ENCODE data around the gene ANGPTL1.
"Not testable (repeated sequence)": the region's sequence is repeated elsewhere in the genome, so short reads cannot be mapped to it uniquely, and the experiment has no call there.

The ANGPTL1 gene

DNA sequence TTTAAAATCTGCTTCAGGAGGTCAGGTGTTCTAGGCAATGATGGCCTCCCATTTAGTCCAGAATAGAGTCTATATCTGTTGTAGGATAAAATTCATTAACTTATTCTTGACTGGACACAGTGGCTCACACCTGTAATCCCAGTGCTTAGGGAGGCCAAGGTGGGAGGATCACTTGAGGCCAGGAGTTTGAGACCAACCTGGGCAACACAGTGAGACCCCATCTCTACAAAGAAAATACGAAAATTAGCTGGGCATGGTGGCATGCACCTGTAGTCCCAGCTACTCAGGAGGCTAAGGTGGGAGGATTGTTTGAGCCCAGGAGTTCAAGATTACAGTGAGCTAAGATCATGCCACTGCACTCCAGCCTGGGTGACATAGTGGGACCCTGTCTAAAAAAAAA is 23.0 kb downstream of the ANGPTL1 start:
- DNase-seq (ENCODE audit: low spot score); H3K27me3 ChIP-seq (ENCODE audit: control insufficient read depth in 3 of 3, insufficient read depth in 3 of 3, low read depth in 1 of 3, low read length in 3 of 3); H3K4me3 ChIP-seq (ENCODE audit: low read length in 2 of 2); H2BK15ac ChIP-seq (ENCODE audit: low read length); H3K79me1 ChIP-seq (ENCODE audit: low read depth, low read length); H3K23ac ChIP-seq (ENCODE audit: low read depth, low read length, poor library complexity); H3K4me2 ChIP-seq (ENCODE audit: insufficient read depth, low read length, poor library complexity, severe bottlenecking); H2BK5ac ChIP-seq (ENCODE audit: low read length); H3K4me1 ChIP-seq (ENCODE audit: control insufficient read depth in 2 of 2, insufficient read depth in 1 of 2, low read depth in 1 of 2, low read length in 2 of 2); H3K4ac ChIP-seq (ENCODE audit: low read length); H3K9ac ChIP-seq (ENCODE audit: low read depth, low read length, poor library complexity); H3K18ac ChIP-seq (ENCODE audit: low read length); H2AK5ac ChIP-seq (ENCODE audit: low read depth, low read length); H3K27ac ChIP-seq (replicated peaks; ENCODE audit: low read length); H3K9me3 ChIP-seq (replicated peaks in 1 of 2; ENCODE audit: control insufficient read depth in 2 of 2, insufficient read depth in 1 of 2, low read depth in 1 of 2, low read length in 2 of 2); H4K91ac ChIP-seq (ENCODE audit: low read depth, low read length, poor library complexity); H3K14ac ChIP-seq (ENCODE audit: low read length); H4K8ac ChIP-seq (ENCODE audit: low read depth, low read length); H2BK120ac ChIP-seq (ENCODE audit: low read depth, low read length); H2AFZ ChIP-seq (ENCODE audit: low read length); H2BK12ac ChIP-seq (ENCODE audit: low read length); H3K36me3 ChIP-seq (replicated peaks in 1 of 2; ENCODE audit: control insufficient read depth in 2 of 2, insufficient read depth in 2 of 2, low read length in 2 of 2): not testable (repeated sequence)
- no CpG with 5 or more reads among the region's 1 CpG for WGBS, 2 donors (ENCODE audit: extremely low coverage in 2 of 2, insufficient read length in 2 of 2, insufficient replicate concordance in 1 of 2)

DNA sequence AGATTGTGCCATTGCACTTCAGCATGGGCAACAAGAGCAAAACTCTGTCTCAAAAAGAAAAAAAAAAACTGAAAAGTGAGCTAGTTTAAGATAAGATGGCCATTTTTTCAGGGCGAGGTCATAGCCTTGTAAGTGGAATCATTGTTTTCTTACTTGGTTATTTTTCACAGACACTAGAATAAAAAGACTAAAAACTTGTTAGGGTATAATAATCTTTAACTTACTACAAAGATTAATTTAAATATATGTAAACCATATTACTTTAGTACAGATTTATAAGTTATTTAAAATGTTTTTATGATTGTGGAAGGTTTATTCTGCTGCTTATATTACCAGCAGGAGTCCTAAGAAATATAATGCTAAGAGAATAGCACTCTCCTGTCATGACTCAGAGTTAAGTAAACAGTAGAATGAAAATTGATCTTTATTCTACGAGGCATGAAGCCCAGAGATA is 23.5 kb downstream of the ANGPTL1 start:
- DNase-seq (ENCODE audit: low spot score) = no peak
- no peak overlapping the region for H2AFZ ChIP-seq (ENCODE audit: low read length)
- no peaks in the 10 kb centered on the region for H3K9me3 ChIP-seq (replicated peaks in 1 of 2; ENCODE audit: control insufficient read depth in 2 of 2, insufficient read depth in 1 of 2, low read depth in 1 of 2, low read length in 2 of 2)
- H3K14ac ChIP-seq (ENCODE audit: low read length) = no peak overlapping the region
- no peak overlapping the region for H3K9ac ChIP-seq (ENCODE audit: low read depth, low read length, poor library complexity)
- no peak overlapping the region for H4K91ac ChIP-seq (ENCODE audit: low read depth, low read length, poor library complexity)
- no peak overlapping the region for H3K4me3 ChIP-seq (ENCODE audit: low read length in 2 of 2)
- no peaks in the 10 kb centered on the region for H3K36me3 ChIP-seq (replicated peaks in 1 of 2; ENCODE audit: control insufficient read depth in 2 of 2, insufficient read depth in 2 of 2, low read length in 2 of 2)
- no CpG with 5 or more reads among the region's 2 CpGs for WGBS, 2 donors (ENCODE audit: extremely low coverage in 2 of 2, insufficient read length in 2 of 2, insufficient replicate concordance in 1 of 2)
- H4K8ac ChIP-seq (ENCODE audit: low read depth, low read length) = no peak overlapping the region
- no peak overlapping the region for H3K4ac ChIP-seq (ENCODE audit: low read length)
- no peak overlapping the region for H3K4me2 ChIP-seq (ENCODE audit: insufficient read depth, low read length, poor library complexity, severe bottlenecking)
- no peaks in the 10 kb centered on the region for H3K4me1 ChIP-seq (ENCODE audit: control insufficient read depth in 2 of 2, insufficient read depth in 1 of 2, low read depth in 1 of 2, low read length in 2 of 2)
- no peak overlapping the region for H3K23ac ChIP-seq (ENCODE audit: low read depth, low read length, poor library complexity)
- H2BK120ac ChIP-seq (ENCODE audit: low read depth, low read length) = no peak overlapping the region
- no peaks in the 10 kb centered on the region for H3K27me3 ChIP-seq (ENCODE audit: control insufficient read depth in 3 of 3, insufficient read depth in 3 of 3, low read depth in 1 of 3, low read length in 3 of 3)
- no peak overlapping the region for H2BK15ac ChIP-seq (ENCODE audit: low read length)
- no peak overlapping the region for H3K27ac ChIP-seq (replicated peaks; ENCODE audit: low read length)
- H2BK5ac ChIP-seq (ENCODE audit: low read length) = no peak overlapping the region
- H2AK5ac ChIP-seq (ENCODE audit: low read depth, low read length) = no peak overlapping the region
- no peaks in the 10 kb centered on the region for H3K79me1 ChIP-seq (ENCODE audit: low read depth, low read length)
- no peak overlapping the region for H2BK12ac ChIP-seq (ENCODE audit: low read length)
- H3K18ac ChIP-seq (ENCODE audit: low read length) = no peak overlapping the region

DNA sequence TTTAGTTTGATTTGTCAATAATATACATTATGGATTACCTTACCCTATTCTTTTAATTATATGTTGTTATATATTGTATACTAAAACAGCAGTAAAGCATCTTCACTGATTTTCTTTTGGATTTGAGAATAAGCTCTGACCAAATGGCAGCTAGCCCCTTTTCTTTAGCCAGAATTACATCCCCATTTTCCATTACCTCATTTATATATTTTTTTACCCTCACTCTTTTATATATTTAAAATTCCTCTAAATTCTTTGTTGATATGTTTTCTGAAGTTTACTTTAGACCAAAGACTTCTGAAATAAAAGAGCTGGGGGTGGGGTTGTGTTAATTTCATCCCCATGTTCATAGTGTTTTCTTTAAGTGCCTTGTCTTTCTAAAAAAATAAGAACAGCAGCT is 24.6 kb downstream of the ANGPTL1 start:
- no peaks in the 10 kb centered on the region for H3K27me3 ChIP-seq (ENCODE audit: control insufficient read depth in 3 of 3, insufficient read depth in 3 of 3, low read depth in 1 of 3, low read length in 3 of 3)
- H3K4me3 ChIP-seq (ENCODE audit: low read length in 2 of 2) = no peak overlapping the region
- no peak overlapping the region for H2BK5ac ChIP-seq (ENCODE audit: low read length)
- no peak overlapping the region for H3K4me2 ChIP-seq (ENCODE audit: insufficient read depth, low read length, poor library complexity, severe bottlenecking)
- H2BK15ac ChIP-seq (ENCODE audit: low read length) = no peak overlapping the region
- no peak overlapping the region for H3K9ac ChIP-seq (ENCODE audit: low read depth, low read length, poor library complexity)
- no peak overlapping the region for H2AK5ac ChIP-seq (ENCODE audit: low read depth, low read length)
- H3K14ac ChIP-seq (ENCODE audit: low read length) = no peak overlapping the region
- no peaks in the 10 kb centered on the region for H3K4me1 ChIP-seq (ENCODE audit: control insufficient read depth in 2 of 2, insufficient read depth in 1 of 2, low read depth in 1 of 2, low read length in 2 of 2)
- H4K91ac ChIP-seq (ENCODE audit: low read depth, low read length, poor library complexity) = no peak overlapping the region
- no peak overlapping the region for H2AFZ ChIP-seq (ENCODE audit: low read length)
- H3K36me3 ChIP-seq (replicated peaks in 1 of 2; ENCODE audit: control insufficient read depth in 2 of 2, insufficient read depth in 2 of 2, low read length in 2 of 2) = no peaks in the 10 kb centered on the region
- no peak overlapping the region for H2BK12ac ChIP-seq (ENCODE audit: low read length)
- no peak overlapping the region for H3K18ac ChIP-seq (ENCODE audit: low read length)
- H3K27ac ChIP-seq (replicated peaks; ENCODE audit: low read length) = no peak overlapping the region
- H3K4ac ChIP-seq (ENCODE audit: low read length) = no peak overlapping the region
- no peak for DNase-seq (ENCODE audit: low spot score)
- H3K9me3 ChIP-seq (replicated peaks in 1 of 2; ENCODE audit: control insufficient read depth in 2 of 2, insufficient read depth in 1 of 2, low read depth in 1 of 2, low read length in 2 of 2) = no peaks in the 10 kb centered on the region
- no peak overlapping the region for H4K8ac ChIP-seq (ENCODE audit: low read depth, low read length)
- no peak overlapping the region for H2BK120ac ChIP-seq (ENCODE audit: low read depth, low read length)
- no peaks in the 10 kb centered on the region for H3K79me1 ChIP-seq (ENCODE audit: low read depth, low read length)
- H3K23ac ChIP-seq (ENCODE audit: low read depth, low read length, poor library complexity) = no peak overlapping the region

DNA sequence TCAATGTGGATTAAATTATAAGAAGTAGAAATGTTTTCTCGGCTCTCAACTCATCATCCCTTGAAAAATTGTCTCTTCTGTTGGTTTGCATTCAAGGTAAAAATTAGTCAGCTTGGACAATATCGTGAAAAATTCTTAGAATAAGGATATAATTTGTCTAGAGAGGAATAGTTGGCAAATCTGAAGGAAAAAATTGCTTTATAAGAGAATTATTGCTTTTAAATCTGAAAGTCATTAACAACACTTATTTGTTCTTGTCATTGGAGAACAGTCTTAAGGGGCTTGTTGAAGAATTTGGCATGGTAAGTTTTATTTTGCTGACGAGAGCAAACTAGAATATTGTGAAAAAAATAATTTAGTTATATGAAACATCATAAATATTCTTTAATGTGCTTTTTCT is 26.4 kb downstream of the ANGPTL1 start:
- no peak overlapping the region for H3K4me3 ChIP-seq (ENCODE audit: low read length in 2 of 2)
- no peak overlapping the region for H3K9ac ChIP-seq (ENCODE audit: low read depth, low read length, poor library complexity)
- H2BK12ac ChIP-seq (ENCODE audit: low read length) = no peak overlapping the region
- no peak overlapping the region for H3K27ac ChIP-seq (replicated peaks; ENCODE audit: low read length)
- no peak overlapping the region for H2AFZ ChIP-seq (ENCODE audit: low read length)
- no peak overlapping the region for H4K8ac ChIP-seq (ENCODE audit: low read depth, low read length)
- H4K91ac ChIP-seq (ENCODE audit: low read depth, low read length, poor library complexity) = no peak overlapping the region
- H3K4me2 ChIP-seq (ENCODE audit: insufficient read depth, low read length, poor library complexity, severe bottlenecking) = no peak overlapping the region
- no peaks in the 10 kb centered on the region for H3K36me3 ChIP-seq (replicated peaks in 1 of 2; ENCODE audit: control insufficient read depth in 2 of 2, insufficient read depth in 2 of 2, low read length in 2 of 2)
- no peak for DNase-seq (ENCODE audit: low spot score)
- H3K14ac ChIP-seq (ENCODE audit: low read length) = no peak overlapping the region
- H2AK5ac ChIP-seq (ENCODE audit: low read depth, low read length) = no peak overlapping the region
- no peak overlapping the region for H3K18ac ChIP-seq (ENCODE audit: low read length)
- H3K23ac ChIP-seq (ENCODE audit: low read depth, low read length, poor library complexity) = no peak overlapping the region
- H3K9me3 ChIP-seq (replicated peaks in 1 of 2; ENCODE audit: control insufficient read depth in 2 of 2, insufficient read depth in 1 of 2, low read depth in 1 of 2, low read length in 2 of 2) = no peaks in the 10 kb centered on the region
- WGBS, 2 donors (ENCODE audit: extremely low coverage in 2 of 2, insufficient read length in 2 of 2, insufficient replicate concordance in 1 of 2) = no CpG with 5 or more reads among the region's 3 CpGs
- H3K79me1 ChIP-seq (ENCODE audit: low read depth, low read length) = no peaks in the 10 kb centered on the region
- no peaks in the 10 kb centered on the region for H3K27me3 ChIP-seq (ENCODE audit: control insufficient read depth in 3 of 3, insufficient read depth in 3 of 3, low read depth in 1 of 3, low read length in 3 of 3)
- no peak overlapping the region for H3K4ac ChIP-seq (ENCODE audit: low read length)
- H3K4me1 ChIP-seq (ENCODE audit: control insufficient read depth in 2 of 2, insufficient read depth in 1 of 2, low read depth in 1 of 2, low read length in 2 of 2) = no peaks in the 10 kb centered on the region
- H2BK5ac ChIP-seq (ENCODE audit: low read length) = no peak overlapping the region
- H2BK120ac ChIP-seq (ENCODE audit: low read depth, low read length) = no peak overlapping the region
- no peak overlapping the region for H2BK15ac ChIP-seq (ENCODE audit: low read length)
